ENCODE results near the gene OR8H1.

GRCh38 chr11:56331861-56332491 is 39.9 kb upstream of the OR8H1 start:
- TF ChIP-seq, protein P1, sequence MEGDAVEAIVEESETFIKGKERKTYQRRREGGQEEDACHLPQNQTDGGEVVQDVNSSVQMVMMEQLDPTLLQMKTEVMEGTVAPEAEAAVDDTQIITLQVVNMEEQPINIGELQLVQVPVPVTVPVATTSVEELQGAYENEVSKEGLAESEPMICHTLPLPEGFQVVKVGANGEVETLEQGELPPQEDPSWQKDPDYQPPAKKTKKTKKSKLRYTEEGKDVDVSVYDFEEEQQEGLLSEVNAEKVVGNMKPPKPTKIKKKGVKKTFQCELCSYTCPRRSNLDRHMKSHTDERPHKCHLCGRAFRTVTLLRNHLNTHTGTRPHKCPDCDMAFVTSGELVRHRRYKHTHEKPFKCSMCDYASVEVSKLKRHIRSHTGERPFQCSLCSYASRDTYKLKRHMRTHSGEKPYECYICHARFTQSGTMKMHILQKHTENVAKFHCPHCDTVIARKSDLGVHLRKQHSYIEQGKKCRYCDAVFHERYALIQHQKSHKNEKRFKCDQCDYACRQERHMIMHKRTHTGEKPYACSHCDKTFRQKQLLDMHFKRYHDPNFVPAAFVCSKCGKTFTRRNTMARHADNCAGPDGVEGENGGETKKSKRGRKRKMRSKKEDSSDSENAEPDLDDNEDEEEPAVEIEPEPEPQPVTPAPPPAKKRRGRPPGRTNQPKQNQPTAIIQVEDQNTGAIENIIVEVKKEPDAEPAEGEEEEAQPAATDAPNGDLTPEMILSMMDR (IDR thresholded peaks at IDR 0.05), result no peak
- no peak for TF ChIP-seq BCL3 (IDR thresholded peaks at IDR 0.05)
- TF ChIP-seq PBX3 (IDR thresholded peaks at IDR 0.05), result no peak
- no peak for TF ChIP-seq POLR2A (IDR thresholded peaks at IDR 0.05; ENCODE audit: low read length)
- TF ChIP-seq, protein P2, sequence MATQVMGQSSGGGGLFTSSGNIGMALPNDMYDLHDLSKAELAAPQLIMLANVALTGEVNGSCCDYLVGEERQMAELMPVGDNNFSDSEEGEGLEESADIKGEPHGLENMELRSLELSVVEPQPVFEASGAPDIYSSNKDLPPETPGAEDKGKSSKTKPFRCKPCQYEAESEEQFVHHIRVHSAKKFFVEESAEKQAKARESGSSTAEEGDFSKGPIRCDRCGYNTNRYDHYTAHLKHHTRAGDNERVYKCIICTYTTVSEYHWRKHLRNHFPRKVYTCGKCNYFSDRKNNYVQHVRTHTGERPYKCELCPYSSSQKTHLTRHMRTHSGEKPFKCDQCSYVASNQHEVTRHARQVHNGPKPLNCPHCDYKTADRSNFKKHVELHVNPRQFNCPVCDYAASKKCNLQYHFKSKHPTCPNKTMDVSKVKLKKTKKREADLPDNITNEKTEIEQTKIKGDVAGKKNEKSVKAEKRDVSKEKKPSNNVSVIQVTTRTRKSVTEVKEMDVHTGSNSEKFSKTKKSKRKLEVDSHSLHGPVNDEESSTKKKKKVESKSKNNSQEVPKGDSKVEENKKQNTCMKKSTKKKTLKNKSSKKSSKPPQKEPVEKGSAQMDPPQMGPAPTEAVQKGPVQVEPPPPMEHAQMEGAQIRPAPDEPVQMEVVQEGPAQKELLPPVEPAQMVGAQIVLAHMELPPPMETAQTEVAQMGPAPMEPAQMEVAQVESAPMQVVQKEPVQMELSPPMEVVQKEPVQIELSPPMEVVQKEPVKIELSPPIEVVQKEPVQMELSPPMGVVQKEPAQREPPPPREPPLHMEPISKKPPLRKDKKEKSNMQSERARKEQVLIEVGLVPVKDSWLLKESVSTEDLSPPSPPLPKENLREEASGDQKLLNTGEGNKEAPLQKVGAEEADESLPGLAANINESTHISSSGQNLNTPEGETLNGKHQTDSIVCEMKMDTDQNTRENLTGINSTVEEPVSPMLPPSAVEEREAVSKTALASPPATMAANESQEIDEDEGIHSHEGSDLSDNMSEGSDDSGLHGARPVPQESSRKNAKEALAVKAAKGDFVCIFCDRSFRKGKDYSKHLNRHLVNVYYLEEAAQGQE (IDR thresholded peaks at IDR 0.05), result no peak
- no peak for TF ChIP-seq EP300 (IDR thresholded peaks at IDR 0.05)
- no peak for TF ChIP-seq USF2 (IDR thresholded peaks at IDR 0.05)
- TF ChIP-seq FOSB (CRISPR knock-in tag; IDR thresholded peaks at IDR 0.05), result no peak
